NCI-H345 treated with DMSO at 0.1 percent for 48 hours (cell line): ENCODE results near the gene CPA1.
A peak's percentile ranks its signal among the peaks of the same experiment; 100 is the strongest.

Source experiments
- DNase-seq: peaks from one replicate; lab custom pipeline; 2025; ENCODE audit not compliant: unreplicated experiment; lab: John Stamatoyannopoulos, UW

Gene CPA1

GRCh38 chr7:130379921-130380860 lies at the start of gene CPA1:
TSS of gene CPA1 (plus strand) at chr7:130380494. CDS start at chr7:130380521, 27 bp downstream.
- DNase-seq: no peak

- no peak for DNase-seq
Measured at GRCh38 chr7:130332259-130333053, 47.8 kb upstream of the CPA1 start.

- DNase-seq: no peak
Measured at GRCh38 chr7:130333832-130334231, 46.5 kb upstream of the CPA1 start.

GRCh38 chr7:130334274-130334673 lies 46.0 kb upstream of the CPA1 start:
- no peak for DNase-seq

- no peak for DNase-seq
Measured at GRCh38 chr7:130337410-130337971, 42.8 kb upstream of the CPA1 start.

GRCh38 chr7:130338233-130338632 lies 42.1 kb upstream of the CPA1 start:
- no peak for DNase-seq

- no peak for DNase-seq
Measured at GRCh38 chr7:130341882-130342281, 38.4 kb upstream of the CPA1 start.

GRCh38 chr7:130342701-130343380 lies 37.5 kb upstream of the CPA1 start:
- DNase-seq: no peak

- DNase-seq: no peak
Measured at GRCh38 chr7:130344271-130344866, 35.9 kb upstream of the CPA1 start, which contains the start of gene CPA5. TSS of gene CPA5 (plus strand) at chr7:130344816. CDS start at chr7:130346486, 1,670 bp downstream.

- DNase-seq: peak; percentile 73
Measured at GRCh38 chr7:130345136-130345535, 35.2 kb upstream of the CPA1 start.

- no peak for DNase-seq
Measured at GRCh38 chr7:130345725-130346124, 34.6 kb upstream of the CPA1 start.

GRCh38 chr7:130346177-130346905 lies 34.0 kb upstream of the CPA1 start:
- no peak for DNase-seq

GRCh38 chr7:130346941-130347340 lies 33.4 kb upstream of the CPA1 start:
- DNase-seq: no peak

GRCh38 chr7:130349911-130350782 lies 30.1 kb upstream of the CPA1 start:
- no peak for DNase-seq

GRCh38 chr7:130350945-130351790 lies 29.1 kb upstream of the CPA1 start:
- DNase-seq: peak; percentile 64

- DNase-seq: peak; percentile 50
Measured at GRCh38 chr7:130351791-130352090, 28.6 kb upstream of the CPA1 start.

GRCh38 chr7:130352194-130353074 lies 27.9 kb upstream of the CPA1 start:
- peak; percentile 86 for DNase-seq
